KMS-11 (cell line): ENCODE data around the gene FNBP1.
"Not testable (repeated sequence)": the region's sequence is repeated elsewhere in the genome, so short reads cannot be mapped to it uniquely, and the experiment has no call there.

Experiments used
- H2AFZ ChIP-seq: fragments of 200-600 bp; sonication (generic); 2 replicates; pipeline ENCODE4 v1.6.1; 2016; ENCODE audit warnings: antibody characterized with exemption, mixed run types, low read depth
- H3K27ac ChIP-seq: fragments of 200-600 bp; sonication (generic); 2 replicates; pipeline ENCODE4 v1.6.1; 2016; ENCODE audit warnings: mild to moderate bottlenecking, mixed run types
- H3K27me3 ChIP-seq: fragments of 200-600 bp; sonication (generic); 2 replicates; pipeline ENCODE4 v1.6.1; 2017; ENCODE audit warnings: mild to moderate bottlenecking, low read depth, mixed run types, moderate library complexity; ENCODE audit not compliant: insufficient read depth
- H3K36me3 ChIP-seq: fragments of 200-600 bp; sonication (generic); 2 replicates; pipeline ENCODE4 v1.6.1; 2017; ENCODE audit warnings: mild to moderate bottlenecking, mixed run types; ENCODE audit not compliant: insufficient read depth
- H3K4me1 ChIP-seq: fragments of 200-600 bp; sonication (generic); 2 replicates; pipeline ENCODE4 v1.6.1; 2016; ENCODE audit warnings: mild to moderate bottlenecking, low read depth, mixed run types; ENCODE audit not compliant: poor library complexity, severe bottlenecking
- H3K4me2 ChIP-seq: fragments of 200-600 bp; sonication (generic); 2 replicates; pipeline ENCODE4 v1.7.0; 2016; ENCODE audit warnings: mild to moderate bottlenecking, mixed run types
- H3K4me3 ChIP-seq: fragments of 200-600 bp; sonication (generic); IDR thresholded peaks from 2 replicates; pipeline ENCODE4 v1.6.1; 2017; ENCODE audit warnings: low read depth, low read length, mixed read lengths; ENCODE audit not compliant: insufficient read depth
- H3K79me2 ChIP-seq: fragments of 200-600 bp; sonication (generic); 2 replicates; pipeline ENCODE4 v1.6.1; 2016; ENCODE audit warnings: low read depth, mixed run types; ENCODE audit not compliant: insufficient read depth
- H3K9ac ChIP-seq: fragments of 200-600 bp; sonication (generic); 2 replicates; pipeline ENCODE4 v1.6.1; 2016; ENCODE audit warnings: mild to moderate bottlenecking, mixed run types
- H4K20me1 ChIP-seq: fragments of 200-600 bp; sonication (generic); 2 replicates; pipeline ENCODE4 v1.6.1; 2016; ENCODE audit warnings: mild to moderate bottlenecking, mixed run types; ENCODE audit not compliant: insufficient read depth
- CTCF ChIP-seq: fragments of 200-600 bp; sonication (generic); conservative IDR thresholded peaks from 2 replicates; pipeline ENCODE4 v1.6.1; 2017; ENCODE audit warnings: low read depth, mild to moderate bottlenecking, antibody characterized with exemption, low read length, moderate library complexity, mixed read lengths

The FNBP1 gene

GRCh38 chr9:130023144-130023787 lies 19.7 kb downstream of the FNBP1 start:
- Histone ChIP-seq H3K27ac (peak overlapping the region; percentile 52), H4K20me1 (no peaks in the 10 kb centered on the region), H3K4me2 (peak overlapping the region; percentile 45), H3K4me1 (peaks cover 82% of the 10 kb centered on the region), H3K4me3 (no peak overlapping the region), H3K79me2 (peaks cover 81% of the 10 kb centered on the region), H2AFZ (no peak overlapping the region), H3K9ac (peak overlapping the region; percentile 2; the same call in 1 of the 2 replicates), H3K27me3 (no peaks in the 10 kb centered on the region), H3K36me3 (no peaks in the 10 kb centered on the region)
- no peak for TF ChIP-seq CTCF

GRCh38 chr9:130022566-130023143 lies 20.3 kb downstream of the FNBP1 start:
- Histone ChIP-seq H3K27me3 (no peaks in the 10 kb centered on the region), H4K20me1 (no peaks in the 10 kb centered on the region), H2AFZ (no peak overlapping the region), H3K27ac (peak overlapping the region; percentile 52), H3K36me3 (no peaks in the 10 kb centered on the region), H3K4me3 (no peak overlapping the region), H3K9ac (peak overlapping the region; percentile 2; the same call in 1 of the 2 replicates), H3K4me1 (peaks cover 81% of the 10 kb centered on the region), H3K79me2 (peaks cover 79% of the 10 kb centered on the region), H3K4me2 (peak overlapping the region; percentile 45)
- no peak for TF ChIP-seq CTCF

GRCh38 chr9:130021842-130022241 lies 21.1 kb downstream of the FNBP1 start:
- not testable (repeated sequence) for H3K4me3 ChIP-seq, H2AFZ ChIP-seq, H3K36me3 ChIP-seq, H3K27me3 ChIP-seq, H3K27ac ChIP-seq, H3K9ac ChIP-seq, H4K20me1 ChIP-seq, H3K4me2 ChIP-seq
- peaks cover 70% of the 10 kb centered on the region for H3K79me2 ChIP-seq
- peaks cover 81% of the 10 kb centered on the region for H3K4me1 ChIP-seq

GRCh38 chr9:130021123-130021522 lies 21.9 kb downstream of the FNBP1 start:
- H3K79me2 ChIP-seq = peaks cover 65% of the 10 kb centered on the region
- H3K4me2 ChIP-seq = peak overlapping the region; percentile 19; the same call in 1 of the 2 replicates
- H3K36me3 ChIP-seq = no peaks in the 10 kb centered on the region
- peaks cover 81% of the 10 kb centered on the region for H3K4me1 ChIP-seq
- H4K20me1 ChIP-seq = no peaks in the 10 kb centered on the region
- H3K9ac ChIP-seq = no peak overlapping the region
- H3K4me3 ChIP-seq = no peak overlapping the region
- no peak overlapping the region for H3K27ac ChIP-seq
- H3K27me3 ChIP-seq = no peaks in the 10 kb centered on the region
- TF ChIP-seq CTCF = no peak
- H2AFZ ChIP-seq = no peak overlapping the region

- H3K27me3 ChIP-seq = no peaks in the 10 kb centered on the region
- no peak overlapping the region for H3K4me3 ChIP-seq
- peak overlapping the region; percentile 19; the same call in 1 of the 2 replicates for H3K4me2 ChIP-seq
- H3K27ac ChIP-seq = no peak overlapping the region
- no peak for TF ChIP-seq CTCF
- H2AFZ ChIP-seq = no peak overlapping the region
- peaks cover 65% of the 10 kb centered on the region for H3K79me2 ChIP-seq
- H3K36me3 ChIP-seq = no peaks in the 10 kb centered on the region
- peaks cover 81% of the 10 kb centered on the region for H3K4me1 ChIP-seq
- no peak overlapping the region for H3K9ac ChIP-seq
- H4K20me1 ChIP-seq = no peaks in the 10 kb centered on the region
Observed at GRCh38 chr9:130020618-130021017, 22.4 kb downstream of the FNBP1 start.
